HG03469 (cell line): Measurements from ENCODE around the gene ADI1.

Experiments used
- ATAC-seq: cut with Tn5 transposase; IDR thresholded peaks from one replicate; pipeline ENCODE4 v1.9.1; 2021; ENCODE audit warnings: mild to moderate bottlenecking, moderate library complexity, moderate number of reproducible peaks; ENCODE audit not compliant: unreplicated experiment

The ADI1 gene

GRCh38 chr2:3481736-3482362 is 37.5 kb downstream of the ADI1 start:
- no peak for ATAC-seq

GRCh38 chr2:3481011-3481400 is 38.3 kb downstream of the ADI1 start:
- ATAC-seq: no peak

- no peak for ATAC-seq
These were observed 38.9 kb downstream of the ADI1 start for GRCh38 chr2:3480352-3481010.

- ATAC-seq: no peak
These were observed 39.7 kb downstream of the ADI1 start for GRCh38 chr2:3479430-3480320.

- no peak for ATAC-seq
These were observed 40.4 kb downstream of the ADI1 start for GRCh38 chr2:3478846-3479385.

- ATAC-seq: no peak
These were observed 42.4 kb downstream of the ADI1 start for GRCh38 chr2:3476985-3477327.

- ATAC-seq: no peak
These were observed 42.9 kb downstream of the ADI1 start for GRCh38 chr2:3476321-3476984.

GRCh38 chr2:3475771-3476170 is 43.6 kb downstream of the ADI1 start:
- ATAC-seq: no peak

GRCh38 chr2:3472966-3473365 is 46.4 kb downstream of the ADI1 start:
- no peak for ATAC-seq

- ATAC-seq: no peak
These were observed 47.0 kb downstream of the ADI1 start for GRCh38 chr2:3472296-3472695.

- no peak for ATAC-seq
These were observed 48.2 kb downstream of the ADI1 start for GRCh38 chr2:3470856-3471737.

- no peak for ATAC-seq
These were observed 49.1 kb downstream of the ADI1 start for GRCh38 chr2:3470166-3470651.

- no peak for ATAC-seq
These were observed 49.8 kb downstream of the ADI1 start for GRCh38 chr2:3469486-3469885.

- ATAC-seq: no peak
These were observed 50.9 kb downstream of the ADI1 start for GRCh38 chr2:3468296-3468988.

GRCh38 chr2:3467654-3468053 is 51.7 kb downstream of the ADI1 start:
- no peak for ATAC-seq

GRCh38 chr2:3466966-3467365 is 52.4 kb downstream of the ADI1 start:
- ATAC-seq: no peak

GRCh38 chr2:3466482-3466863 is 52.9 kb downstream of the ADI1 start:
- ATAC-seq: no peak

GRCh38 chr2:3465844-3466481 is 53.4 kb downstream of the ADI1 start:
- ATAC-seq: no peak

- ATAC-seq: no peak
These were observed 54.0 kb downstream of the ADI1 start for GRCh38 chr2:3465328-3465727.
